Amniotic stem cell (primary cell): Measurements from ENCODE around the gene CMSS1.

Source experiments
- DNase-seq: peaks from one replicate; lab custom pipeline; 2025; lab: John Stamatoyannopoulos, UW

The CMSS1 gene

DNA sequence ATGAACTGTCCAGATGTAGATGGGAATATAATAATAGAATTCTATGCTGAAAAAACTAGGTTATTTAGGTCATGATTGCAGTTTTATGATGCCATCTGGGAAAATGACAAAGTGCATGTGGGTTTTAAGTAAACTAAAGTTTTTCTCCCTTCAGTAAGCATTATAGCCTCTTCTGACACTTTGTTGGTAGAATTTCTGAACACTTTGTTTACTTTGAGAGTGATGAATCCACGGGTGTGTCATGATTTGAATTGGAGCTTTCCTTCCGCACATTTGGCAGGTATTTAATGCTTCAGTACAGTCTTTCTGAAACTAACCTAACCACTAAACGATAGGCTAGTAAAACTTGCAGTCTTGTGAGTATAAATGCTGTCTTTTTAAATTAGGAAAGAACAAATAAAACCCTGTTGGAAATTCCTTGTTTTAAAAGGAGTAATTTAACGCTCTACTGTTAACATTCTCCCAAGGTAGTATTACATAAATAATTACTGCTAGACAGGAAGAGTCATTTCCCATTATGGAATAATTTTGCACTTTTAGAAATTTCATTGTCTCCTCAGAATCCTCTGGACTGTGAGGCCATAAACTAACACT, 289.7 kb downstream of the CMSS1 start:
- DNase-seq = no peak

DNA sequence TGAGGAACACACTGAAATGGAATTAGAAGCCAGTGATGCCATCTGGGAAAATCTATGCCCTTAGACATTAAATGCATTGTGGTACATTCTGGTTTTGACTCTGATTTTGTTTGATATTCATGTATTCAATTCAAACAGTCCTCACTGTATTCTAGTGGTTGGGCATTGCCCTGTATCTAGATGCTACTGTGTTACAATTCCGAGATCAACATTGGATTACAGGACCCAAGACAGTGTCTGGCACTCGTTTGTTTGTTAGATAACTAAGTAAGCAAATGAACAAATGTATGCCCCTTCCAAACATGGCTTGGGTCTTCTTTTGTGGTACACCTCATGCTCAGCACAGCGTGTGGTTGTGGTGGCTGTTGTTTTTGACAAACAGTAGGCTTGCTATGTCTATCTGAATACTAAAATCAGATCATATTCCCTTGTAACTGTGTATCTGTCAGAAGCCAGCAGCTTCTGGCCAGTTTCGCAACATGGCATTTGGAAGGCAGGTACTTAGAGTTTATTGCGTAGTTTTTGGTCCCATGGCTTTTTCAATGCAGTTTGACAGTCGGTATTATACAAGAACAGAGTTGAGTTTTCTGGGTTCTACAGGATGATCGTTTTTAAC, 290.9 kb downstream of the CMSS1 start:
- DNase-seq = no peak

DNA sequence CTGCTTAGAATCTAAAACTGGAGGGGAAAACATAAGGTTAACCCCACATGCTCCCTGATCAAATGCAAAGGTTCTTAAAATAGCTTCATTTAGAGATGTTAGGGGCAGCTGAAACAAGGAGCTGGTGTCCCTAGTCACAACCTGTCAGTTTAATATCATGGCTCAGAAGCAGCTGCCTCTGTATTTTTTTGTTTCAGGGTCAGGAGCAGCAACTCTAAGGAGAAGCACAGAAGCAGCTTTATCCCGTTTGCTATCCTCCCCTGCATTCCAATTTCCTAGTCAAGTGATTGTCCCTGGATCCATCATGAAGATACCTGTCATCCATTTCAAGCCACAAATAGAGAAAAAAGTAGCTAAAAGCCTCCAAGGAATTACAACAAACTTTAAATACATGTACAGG, 292.5 kb downstream of the CMSS1 start:
- DNase-seq = no peak

DNA sequence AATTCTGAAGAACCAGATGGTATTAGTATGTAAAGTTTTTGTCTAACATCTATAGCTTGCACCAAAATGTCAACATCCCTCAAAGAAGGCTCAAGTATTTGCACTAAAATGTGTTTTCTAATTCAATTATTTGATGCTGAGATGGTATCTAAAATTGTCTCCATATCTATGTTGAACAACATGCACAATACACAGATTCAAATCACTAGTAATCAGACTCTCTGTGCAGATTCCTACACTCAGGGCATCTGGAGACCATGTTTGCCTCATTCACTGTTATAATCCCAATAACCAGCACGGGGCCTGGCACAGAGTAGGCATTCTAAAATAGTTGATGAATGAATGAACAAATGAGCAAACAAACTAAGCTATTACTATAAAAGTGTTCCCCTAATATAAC, 294.1 kb downstream of the CMSS1 start:
- DNase-seq = no peak

DNA sequence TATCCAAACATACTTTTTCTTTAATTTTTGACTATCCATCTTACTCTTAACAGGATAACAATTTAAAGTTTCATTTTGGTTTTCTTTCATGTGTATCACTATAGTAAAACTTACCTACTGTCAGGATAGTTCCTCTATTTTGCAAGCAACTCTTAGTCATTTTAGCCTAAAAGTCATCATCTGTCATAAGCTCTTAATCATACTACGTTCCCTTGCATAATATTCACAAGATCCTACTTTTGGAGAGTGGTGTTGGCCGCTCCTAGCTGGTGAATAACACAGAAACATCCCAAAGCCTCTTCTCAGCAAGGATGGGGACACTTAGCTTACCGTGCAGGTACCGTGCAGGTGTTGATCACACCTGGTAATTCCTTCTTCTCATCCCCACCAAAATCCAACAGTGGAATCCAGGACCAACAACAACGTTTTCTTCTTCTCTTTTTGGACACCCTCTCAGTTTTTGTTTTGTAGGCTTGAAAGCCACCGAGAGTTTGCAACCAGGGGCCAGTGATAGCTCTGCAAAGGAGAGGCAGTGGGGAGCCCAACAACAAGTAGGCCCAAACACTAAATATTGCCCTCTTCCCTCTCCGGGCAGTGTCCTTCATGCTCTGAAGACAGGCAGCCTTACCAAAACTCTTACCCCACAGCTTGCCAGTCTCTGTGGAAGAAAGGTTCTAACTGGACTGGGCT, 296.2 kb downstream of the CMSS1 start:
- DNase-seq = no peak

DNA sequence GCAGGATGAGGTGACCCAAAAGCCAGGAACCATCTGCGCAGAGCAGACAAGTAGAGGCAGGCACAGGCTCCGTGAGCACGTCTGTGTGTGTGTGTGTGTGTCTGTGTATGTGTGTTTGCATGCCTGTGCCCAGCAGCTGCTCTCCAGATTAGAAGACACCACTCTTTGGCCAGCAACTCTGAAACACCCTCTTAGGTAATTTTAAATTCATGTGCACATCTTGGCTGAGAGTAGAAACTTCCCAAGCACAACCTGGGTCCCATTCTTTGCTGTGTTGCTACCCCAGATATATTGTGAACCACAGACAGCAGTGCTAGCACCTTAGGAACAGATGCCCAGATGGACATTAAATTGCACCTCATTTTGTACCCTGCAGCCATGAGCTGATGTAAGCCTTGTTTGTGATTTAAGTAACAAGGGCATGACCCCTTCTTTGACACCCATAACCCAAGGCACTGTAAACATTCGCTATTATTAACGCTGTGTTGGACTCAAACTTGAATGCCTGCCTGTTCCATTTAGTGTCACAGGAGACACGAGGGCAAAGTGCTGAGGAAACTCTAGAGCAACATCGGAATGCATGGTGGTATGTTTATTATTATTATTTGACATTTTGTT, 296.9 kb downstream of the CMSS1 start, which contains the start of gene FILIP1L:
Gene FILIP1L (minus strand): TSS at position 89 of the 618 bp plus-strand sequence.
- no peak for DNase-seq

DNA sequence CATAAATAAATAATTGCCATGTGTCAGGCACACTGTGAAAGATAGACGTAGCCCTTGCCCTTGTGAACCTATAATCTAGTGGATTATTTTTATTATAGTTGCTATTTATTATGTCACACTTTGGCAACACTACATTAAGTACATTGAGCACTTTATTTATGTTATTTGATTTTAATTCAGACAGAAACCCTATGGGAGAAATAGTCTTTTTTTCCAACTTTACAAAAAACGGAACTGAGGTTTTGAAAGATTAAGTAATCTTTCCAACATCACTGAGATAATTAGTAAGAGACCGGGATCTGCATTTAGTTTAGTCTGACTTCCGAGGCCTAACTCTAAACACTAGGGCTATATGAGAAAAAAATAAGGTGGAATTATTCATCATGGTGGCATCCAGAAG, 299.4 kb downstream of the CMSS1 start:
- DNase-seq = no peak

DNA sequence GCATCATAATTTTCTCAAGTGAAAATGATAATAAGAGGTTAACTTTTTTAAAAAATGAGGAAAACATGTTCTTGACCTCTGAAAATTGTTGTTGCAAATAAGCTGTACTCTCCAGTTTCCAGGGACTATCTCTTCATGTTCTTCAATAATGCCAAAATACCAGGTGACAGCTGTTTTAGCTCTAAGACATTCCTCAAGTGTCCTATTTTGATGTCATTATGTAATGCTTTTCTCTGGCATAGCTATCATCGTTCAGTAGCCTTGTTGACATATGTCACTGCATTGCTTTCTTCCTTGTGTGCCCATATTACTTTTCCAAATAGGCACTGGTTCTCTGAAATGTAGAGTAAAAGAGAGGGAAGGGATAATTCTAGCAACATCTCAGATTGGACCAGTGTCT, 302.4 kb downstream of the CMSS1 start:
- no peak for DNase-seq

DNA sequence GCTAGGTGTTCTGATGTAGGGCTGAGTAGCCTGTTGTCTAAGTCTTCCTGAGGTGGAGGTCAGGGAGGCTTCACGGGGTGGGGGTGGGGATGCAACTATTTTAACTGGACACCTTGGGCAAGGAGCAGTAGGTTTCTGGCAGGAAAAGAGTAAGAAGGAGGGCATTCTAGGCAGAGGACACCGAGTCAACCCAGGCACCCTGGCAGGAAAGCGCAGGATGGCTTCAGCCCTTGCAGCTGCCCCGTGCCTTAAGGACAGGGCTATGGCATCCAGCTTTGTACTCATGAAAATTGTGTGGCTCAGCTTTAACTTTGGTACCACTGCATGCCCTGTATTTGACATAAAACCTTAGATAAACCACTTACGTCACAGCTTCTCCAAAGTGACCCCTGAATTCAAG, 303.0 kb downstream of the CMSS1 start:
- no peak for DNase-seq

DNA sequence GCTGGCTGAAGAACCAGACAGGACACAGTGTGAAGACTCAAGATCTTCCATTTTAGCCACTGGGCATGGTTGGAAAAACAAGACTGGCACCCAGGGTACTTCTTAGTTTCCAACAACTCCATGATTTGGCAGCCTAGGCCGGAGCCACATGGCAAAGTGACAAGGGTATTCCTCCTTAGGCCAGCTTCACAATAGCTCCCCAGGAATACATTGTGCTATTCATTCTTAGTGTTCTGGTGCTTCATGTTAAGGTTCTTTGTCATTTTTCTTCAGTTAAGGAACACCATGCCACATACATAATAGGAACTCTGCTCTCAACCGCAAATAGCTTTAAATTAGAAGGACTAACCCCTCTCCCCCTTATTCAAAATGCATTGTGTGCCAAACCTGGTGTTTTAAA, 304.7 kb downstream of the CMSS1 start:
- no peak for DNase-seq

DNA sequence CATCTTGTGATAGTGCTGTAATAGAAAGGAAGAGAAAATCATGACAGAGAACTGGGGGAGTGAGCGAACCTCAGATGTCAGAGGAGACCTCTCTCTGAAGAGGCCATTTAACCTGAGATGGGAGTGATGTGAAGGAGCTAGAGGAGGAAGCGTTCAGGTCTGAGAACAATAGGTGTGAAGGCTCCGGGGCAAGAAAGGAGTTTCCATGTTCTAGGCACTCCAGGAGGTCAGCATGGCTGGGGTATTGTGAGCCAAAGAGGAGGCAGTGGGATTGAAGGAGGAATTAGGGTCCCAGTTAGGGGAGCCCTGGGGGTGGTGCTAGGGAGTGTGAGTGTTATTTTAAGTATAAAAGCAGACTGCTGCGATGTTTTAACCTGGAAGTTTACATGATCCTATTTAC, 305.4 kb downstream of the CMSS1 start:
- DNase-seq = no peak

DNA sequence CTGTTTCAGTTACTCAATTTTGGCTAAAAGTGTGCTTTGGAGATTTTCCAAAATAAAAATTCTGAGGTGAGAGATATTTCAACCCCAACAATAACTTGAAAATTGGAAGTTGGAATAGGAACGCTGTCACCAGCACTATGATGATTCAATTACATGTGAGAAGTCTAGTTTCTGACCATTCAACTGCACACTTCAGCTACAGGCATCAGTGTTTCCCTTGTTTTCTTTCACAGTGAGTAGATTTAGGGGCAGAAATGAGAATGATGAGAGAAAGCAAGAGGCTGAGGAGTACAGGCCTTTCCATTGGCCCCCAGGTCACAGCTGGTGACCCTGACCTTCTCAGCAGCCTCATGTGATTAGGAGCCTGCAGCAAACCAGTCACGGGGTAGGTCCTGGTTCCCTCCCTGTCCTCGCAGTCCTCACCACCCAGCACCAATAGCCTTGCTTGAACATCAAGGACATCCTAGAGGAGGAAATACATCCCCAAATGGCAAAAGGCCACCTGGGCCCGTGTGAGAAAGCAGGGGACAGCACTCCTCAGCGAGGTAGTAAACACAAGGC, 306.6 kb downstream of the CMSS1 start:
- no peak for DNase-seq

DNA sequence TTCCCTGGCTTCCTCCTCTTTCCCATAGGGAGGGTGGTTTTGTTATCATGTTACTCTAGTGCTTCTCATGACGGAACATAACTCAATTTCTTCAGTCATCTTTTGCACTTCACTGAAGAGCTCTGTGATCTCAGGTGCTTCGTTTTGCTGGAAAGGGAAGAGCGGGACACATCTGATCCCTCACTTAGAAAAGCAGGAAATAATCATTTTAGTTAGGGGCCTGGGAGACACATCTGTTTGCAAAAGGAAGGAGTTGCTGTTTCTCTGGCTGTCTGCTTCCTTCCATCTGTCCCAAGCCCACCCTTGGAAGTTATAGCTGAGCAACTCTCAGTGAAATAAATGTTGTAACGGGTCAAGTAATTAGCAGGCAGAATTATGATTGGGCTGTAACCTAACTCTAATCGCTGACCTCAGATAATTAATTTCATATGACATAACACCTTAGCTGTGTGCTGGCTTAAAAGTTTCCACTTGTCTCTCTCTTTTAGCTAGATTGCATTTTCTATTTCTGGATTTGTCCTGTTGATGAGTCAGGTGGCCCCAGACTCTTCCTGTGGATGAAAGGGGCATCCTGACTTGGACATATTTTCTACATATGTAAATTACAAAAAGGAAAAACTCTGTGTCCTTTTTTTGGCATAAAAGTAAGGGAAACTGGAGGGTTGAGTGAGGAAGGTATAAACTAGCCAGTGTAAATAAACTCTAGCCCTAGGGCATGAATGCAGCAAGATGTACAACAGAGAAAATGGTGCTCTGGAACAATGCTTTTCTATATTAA, 307.7 kb downstream of the CMSS1 start:
- no peak for DNase-seq

DNA sequence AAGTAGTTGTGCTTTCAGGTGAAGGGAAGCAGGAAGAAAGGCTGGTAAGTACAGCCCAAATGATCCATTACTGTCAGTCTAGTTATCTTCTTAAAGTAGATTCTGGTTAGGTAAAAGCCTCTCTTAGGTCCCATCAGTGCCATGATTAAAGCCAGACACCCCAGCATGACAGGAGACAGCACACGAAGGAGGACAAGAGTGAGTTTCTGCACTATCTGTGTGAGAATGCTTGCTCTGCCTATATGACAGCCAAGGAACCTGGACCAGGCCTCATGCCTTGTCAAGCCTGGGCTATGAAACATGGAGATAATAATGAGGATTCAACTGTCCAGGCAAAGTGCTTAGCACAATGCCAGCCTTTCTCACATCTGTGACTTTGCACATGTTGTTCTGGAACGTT, 310.1 kb downstream of the CMSS1 start:
- DNase-seq = no peak

DNA sequence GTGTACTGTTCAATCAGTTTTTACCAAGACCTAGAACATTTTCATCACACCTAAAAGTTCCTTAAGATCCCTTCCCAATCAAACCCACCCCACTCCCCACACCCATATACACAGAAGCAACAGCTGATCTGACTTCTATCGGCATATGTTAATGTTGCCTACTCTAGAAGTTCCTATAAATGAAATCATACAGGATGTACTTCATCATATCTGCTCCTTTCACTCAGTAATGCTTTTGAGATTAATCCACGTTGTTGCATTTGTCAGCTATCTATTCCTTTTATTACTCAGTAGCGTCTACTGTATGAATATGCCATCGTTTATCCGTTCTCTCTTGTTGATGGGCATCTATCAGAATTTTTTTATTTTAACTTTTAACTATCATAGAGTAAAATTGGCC, 310.9 kb downstream of the CMSS1 start:
- DNase-seq = no peak

DNA sequence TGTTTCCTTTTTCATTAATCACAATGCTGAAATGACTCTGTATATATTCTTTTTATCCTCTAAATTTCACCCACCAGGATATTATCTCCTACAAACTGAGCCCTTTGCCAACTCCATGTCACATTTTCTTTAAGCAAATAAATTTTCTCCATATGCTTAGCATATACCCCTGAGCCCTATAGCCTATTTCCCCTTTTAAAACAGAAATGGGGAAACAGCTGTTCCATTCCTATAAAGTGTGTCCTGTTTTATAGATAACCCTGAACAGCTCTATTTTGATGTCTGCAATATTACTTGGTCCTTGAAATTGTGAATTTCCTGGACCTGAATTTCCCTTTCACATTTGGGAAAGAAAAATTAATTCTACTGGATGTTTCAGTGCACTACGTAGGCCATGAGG, 312.3 kb downstream of the CMSS1 start:
- no peak for DNase-seq

DNA sequence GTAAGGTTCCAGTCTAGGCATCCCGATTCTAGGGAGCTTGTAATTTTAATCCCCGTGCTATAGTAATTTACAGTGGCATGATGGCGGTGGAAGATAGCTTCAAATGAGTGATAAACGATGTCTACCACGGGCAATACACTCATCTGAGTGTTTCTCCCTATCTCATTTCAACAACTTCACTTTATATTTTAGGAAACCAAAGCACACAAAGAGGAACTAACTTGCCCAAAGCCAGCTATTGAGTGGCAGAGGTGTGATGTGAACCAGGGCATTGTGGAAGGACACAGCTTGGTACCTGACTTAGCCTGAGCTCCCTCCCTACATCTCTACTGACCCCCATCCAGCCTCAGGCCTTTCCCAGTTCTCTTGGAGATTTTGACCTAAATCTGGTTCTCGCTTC, 313.6 kb downstream of the CMSS1 start:
- DNase-seq = no peak

DNA sequence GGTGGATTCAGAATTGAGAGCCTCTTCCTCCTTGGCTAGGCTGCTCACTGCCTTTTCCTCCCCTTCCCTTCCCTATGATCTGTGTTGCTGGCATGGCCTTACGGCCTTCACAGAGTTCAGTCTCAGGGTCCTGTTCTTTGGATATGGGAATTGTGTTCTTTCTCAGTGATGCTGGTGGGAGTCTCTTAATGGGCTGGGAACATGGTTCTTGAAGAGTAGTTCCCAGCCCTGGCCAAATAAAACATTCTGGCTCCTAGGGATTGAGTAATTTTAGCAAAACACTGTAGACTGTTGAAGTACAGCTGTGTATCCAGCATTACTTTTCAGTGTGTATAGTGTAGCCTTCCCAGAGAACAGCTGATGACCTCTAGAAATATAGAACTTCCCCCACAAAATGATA, 319.3 kb downstream of the CMSS1 start:
- DNase-seq = no peak

DNA sequence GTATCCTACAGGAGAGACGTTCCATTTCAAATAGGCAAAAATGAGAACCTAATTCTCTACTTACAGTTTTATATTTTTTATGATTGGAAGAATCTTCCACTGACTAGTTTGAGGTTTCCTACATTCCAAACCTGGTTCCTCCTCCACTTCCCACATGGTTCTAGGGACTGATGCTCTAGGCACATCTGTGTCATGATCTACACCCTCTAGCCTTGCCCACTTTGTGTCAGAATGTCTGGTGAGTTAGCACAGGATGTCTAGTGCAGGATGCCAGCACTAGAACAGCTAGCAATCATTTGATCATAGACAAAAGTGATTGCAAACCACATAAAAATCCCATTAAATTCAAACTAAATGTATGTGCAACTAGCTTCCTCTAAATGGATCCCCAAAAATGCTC, 323.3 kb downstream of the CMSS1 start:
- DNase-seq = no peak

DNA sequence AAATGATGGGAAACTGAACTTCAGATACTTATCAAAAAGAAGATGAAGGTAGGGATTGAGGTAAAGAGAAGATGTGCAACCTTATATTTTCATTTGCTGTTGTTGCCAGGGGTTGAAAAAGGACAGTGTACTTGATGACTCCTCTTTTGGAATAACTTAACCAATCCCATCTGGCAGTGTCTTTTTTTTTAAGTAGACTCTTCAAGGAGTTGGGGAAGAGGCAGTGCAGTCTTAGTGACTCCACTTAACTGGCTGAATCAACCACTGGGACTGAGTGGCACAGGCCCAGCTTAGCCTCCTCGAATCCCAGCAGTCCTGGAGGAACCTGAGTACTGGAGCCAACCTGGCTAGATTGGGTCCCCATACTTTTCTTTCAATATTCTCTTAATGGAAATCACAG, 323.9 kb downstream of the CMSS1 start:
- no peak for DNase-seq

DNA sequence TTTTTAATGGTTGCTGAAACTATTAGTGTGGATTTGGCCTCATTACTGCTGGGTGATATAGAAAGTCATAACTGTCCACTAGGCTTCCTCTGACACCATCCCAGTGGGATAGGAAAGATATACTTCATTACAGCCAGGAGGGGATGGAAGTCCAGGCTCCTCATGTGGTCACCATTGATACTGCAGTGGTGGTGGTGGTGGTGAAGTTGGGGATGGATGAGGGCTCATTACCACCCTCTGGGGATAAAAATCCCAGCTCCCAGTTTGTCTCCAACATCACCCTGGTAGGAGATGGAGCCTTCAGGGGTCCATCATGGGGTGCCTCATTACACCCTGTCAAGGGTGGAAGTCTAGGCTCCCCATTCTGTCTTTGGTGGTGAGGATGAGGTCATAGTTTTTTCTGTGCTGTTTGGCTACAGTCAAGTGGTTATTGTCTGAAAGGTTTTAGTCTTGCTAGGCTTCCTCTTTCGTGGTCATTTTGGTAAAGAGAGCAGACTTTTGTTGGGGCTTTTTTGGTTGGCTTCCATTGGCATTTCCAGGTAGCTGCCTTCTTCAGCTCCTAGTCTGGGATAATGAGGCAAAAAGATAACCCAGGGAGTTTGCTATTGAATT, 326.7 kb downstream of the CMSS1 start:
- DNase-seq = no peak

DNA sequence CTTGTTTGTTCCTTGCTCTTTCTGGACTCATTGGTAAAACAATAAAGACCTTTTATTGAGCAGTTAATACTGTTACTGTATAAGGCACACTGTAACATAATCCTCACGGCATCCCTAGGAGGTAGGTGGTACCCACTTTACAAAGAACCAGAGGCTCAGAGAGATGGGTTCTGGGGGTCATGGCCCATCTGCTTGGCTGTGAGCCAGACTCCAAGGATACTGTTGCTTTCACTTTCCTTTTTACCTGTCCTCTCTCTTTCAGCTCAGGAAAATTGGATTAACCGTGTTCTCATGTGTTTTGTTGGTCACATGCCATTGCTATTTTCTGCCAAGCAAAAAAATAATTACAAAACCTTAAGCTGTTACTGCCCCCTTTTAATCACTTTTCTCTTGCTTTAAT, 331.5 kb downstream of the CMSS1 start:
- DNase-seq = no peak
